Nucleus accumbens (tissue), 56 donors: ENCODE measurements around the gene IL27RA.

Experiments used
- DNase-seq, 56 donors: peaks; one replicate each; lab custom pipeline; 2025; lab: John Stamatoyannopoulos, UW

IL27RA gene

DNA sequence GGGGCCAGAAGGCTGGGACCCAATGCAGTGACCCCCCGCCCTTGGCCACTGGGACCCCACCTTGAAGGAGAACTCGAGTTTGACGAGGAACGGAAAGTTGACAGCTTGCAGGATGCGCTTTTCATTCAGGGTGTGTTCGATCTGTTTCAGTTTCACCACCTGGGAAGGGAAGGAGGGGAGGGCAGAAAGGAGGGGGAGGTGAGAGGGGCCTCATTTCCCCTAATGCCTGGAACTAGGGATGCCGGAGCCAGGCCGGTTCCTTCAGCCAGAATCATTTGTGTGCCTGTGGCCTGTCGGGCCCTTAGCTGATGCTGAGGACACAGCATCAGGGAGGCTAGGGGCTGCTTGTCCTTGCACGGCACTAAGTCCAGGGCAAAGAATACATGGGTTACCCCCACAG, 71.2 kb downstream of the IL27RA start:
- DNase-seq = no peak
